Sigmoid colon (tissue), 4 donors: Measurements from ENCODE around the gene NKX6-2.

Source experiments
- CTCF ChIP-seq, 4 experiments: fragments of 450-650 bp in 3 of 4; fragments of 200-600 bp in 1 of 4; IDR thresholded peaks; one replicate each; pipeline ENCODE4 v1.5.1; 2016 to 2019; ENCODE audit warnings: antibody characterized with exemption in 4 of 4, mild to moderate bottlenecking in 3 of 4, moderate library complexity in 2 of 4
- EP300 ChIP-seq, 4 donors: sonication (generic); formaldehyde crosslinking; IDR thresholded peaks; one replicate each; pipeline ENCODE4 v1.6.1; 2017; ENCODE audit warnings: antibody characterized with exemption in 4 of 4

GRCh38 chr10:132793871-132794849 lies 8.2 kb upstream of the NKX6-2 start:
- no peak for TF ChIP-seq CTCF (IDR thresholded peaks at IDR 0.05)
- TF ChIP-seq EP300 (IDR thresholded peaks at IDR 0.05): no peak
